Fibroblast of upper back skin (primary cell): ENCODE results near the gene BUD31.
"Not testable (repeated sequence)": the region's sequence is repeated elsewhere in the genome, so short reads cannot be mapped to it uniquely, and the experiment has no call there.

ENCODE experiments used
- DNase-seq: peaks from one replicate; pipeline ENCODE4 v3.0.0-alpha.2; 2013

BUD31 gene

GRCh38 chr7:99402854-99403253 is 5.9 kb upstream of the BUD31 start:
- no peak for DNase-seq

- DNase-seq, result no peak
These were observed 5.0 kb upstream of the BUD31 start for GRCh38 chr7:99403764-99404163.

- no peak for DNase-seq
These were observed 4.4 kb upstream of the BUD31 start for GRCh38 chr7:99404235-99404976.

- no peak for DNase-seq
These were observed 3.8 kb upstream of the BUD31 start for GRCh38 chr7:99404977-99405320.

GRCh38 chr7:99406557-99406956 is 2.2 kb upstream of the BUD31 start:
- DNase-seq, result no peak

- peak; percentile 78 for DNase-seq
These were observed 844 bp upstream of the BUD31 start for GRCh38 chr7:99407872-99408378.

GRCh38 chr7:99409192-99409572 is 413 bp downstream of the BUD31 start:
- DNase-seq, result no peak

- DNase-seq, result no peak
These were observed 1.0 kb downstream of the BUD31 start for GRCh38 chr7:99409806-99410205.

GRCh38 chr7:99410635-99411034 is 1.9 kb downstream of the BUD31 start:
- no peak for DNase-seq

- peak; percentile 38 for DNase-seq
These were observed 6.9 kb downstream of the BUD31 start for GRCh38 chr7:99415513-99416127.

GRCh38 chr7:99418260-99418659 is 9.5 kb downstream of the BUD31 start:
- no peak for DNase-seq

- DNase-seq, result no peak
These were observed 10.7 kb downstream of the BUD31 start for GRCh38 chr7:99419323-99420021.

- no peak for DNase-seq
These were observed 11.4 kb downstream of the BUD31 start for GRCh38 chr7:99420213-99420612.

GRCh38 chr7:99420986-99421385 is 12.2 kb downstream of the BUD31 start:
- no peak for DNase-seq

GRCh38 chr7:99422186-99422585 is 13.4 kb downstream of the BUD31 start:
- no peak for DNase-seq

- DNase-seq, result no peak
These were observed 13.9 kb downstream of the BUD31 start for GRCh38 chr7:99422625-99423024.

GRCh38 chr7:99424932-99425730 is 16.4 kb downstream of the BUD31 start:
- DNase-seq, result no peak

GRCh38 chr7:99428972-99429566 is 20.3 kb downstream of the BUD31 start:
- no peak for DNase-seq

- DNase-seq, result no peak
These were observed 21.0 kb downstream of the BUD31 start for GRCh38 chr7:99429756-99430155.

- DNase-seq, result not testable (repeated sequence)
These were observed 23.2 kb downstream of the BUD31 start for GRCh38 chr7:99431756-99432540.

GRCh38 chr7:99433158-99433557 is 24.4 kb downstream of the BUD31 start:
- no peak for DNase-seq
